ENCODE data around the gene CFAP46.

DNA sequence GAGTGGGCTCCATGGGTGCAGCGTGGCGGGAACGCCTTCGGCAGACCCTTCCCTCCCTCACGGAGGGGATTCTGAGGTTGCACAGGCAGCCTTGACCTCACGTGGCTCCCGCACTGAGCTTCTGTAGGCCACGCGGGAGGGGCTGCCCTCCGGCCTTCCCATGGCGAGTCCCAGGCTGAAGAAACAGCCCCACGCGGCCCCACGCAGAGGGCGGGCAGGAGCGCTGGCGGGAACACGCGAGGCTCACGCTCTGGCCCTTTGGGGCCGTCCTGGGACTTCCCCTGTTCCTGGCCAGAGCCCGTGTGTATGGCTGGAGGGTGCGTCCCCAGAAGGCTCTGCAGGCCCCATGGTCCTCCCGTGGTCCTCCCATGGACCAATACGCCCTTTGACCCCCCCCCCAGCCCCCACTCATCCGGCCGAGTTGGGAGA is 134.7 kb downstream of the CFAP46 start:
- TF ChIP-seq, protein P1, sequence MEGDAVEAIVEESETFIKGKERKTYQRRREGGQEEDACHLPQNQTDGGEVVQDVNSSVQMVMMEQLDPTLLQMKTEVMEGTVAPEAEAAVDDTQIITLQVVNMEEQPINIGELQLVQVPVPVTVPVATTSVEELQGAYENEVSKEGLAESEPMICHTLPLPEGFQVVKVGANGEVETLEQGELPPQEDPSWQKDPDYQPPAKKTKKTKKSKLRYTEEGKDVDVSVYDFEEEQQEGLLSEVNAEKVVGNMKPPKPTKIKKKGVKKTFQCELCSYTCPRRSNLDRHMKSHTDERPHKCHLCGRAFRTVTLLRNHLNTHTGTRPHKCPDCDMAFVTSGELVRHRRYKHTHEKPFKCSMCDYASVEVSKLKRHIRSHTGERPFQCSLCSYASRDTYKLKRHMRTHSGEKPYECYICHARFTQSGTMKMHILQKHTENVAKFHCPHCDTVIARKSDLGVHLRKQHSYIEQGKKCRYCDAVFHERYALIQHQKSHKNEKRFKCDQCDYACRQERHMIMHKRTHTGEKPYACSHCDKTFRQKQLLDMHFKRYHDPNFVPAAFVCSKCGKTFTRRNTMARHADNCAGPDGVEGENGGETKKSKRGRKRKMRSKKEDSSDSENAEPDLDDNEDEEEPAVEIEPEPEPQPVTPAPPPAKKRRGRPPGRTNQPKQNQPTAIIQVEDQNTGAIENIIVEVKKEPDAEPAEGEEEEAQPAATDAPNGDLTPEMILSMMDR (IDR thresholded peaks at IDR 0.05): no peak
- TF ChIP-seq POLR2A (IDR thresholded peaks at IDR 0.05): no peak

Measured in uterus (tissue), 2 donors.